Panc1 (cell line): Measurements from ENCODE around the gene FARS2. TPM values are rescaled to one million over a fixed set of nuclear protein-coding genes. Genes with fewer than 3 reads are reported as not detected.

Experiments used
- ATAC-seq: fragments of 200-7000 bp; cut with Tn5 transposase; 2 replicates; pipeline ENCODE4 v1.9.1; 2020; ENCODE audit warnings: mild to moderate bottlenecking, moderate library complexity
- BruUV-seq: library from RNA; stranded (reverse); fragments of 400-500 nt; replicated peaks from 2 replicates; lab custom pipeline; 2021; lab: Mats Ljungman, UMichigan
- CTCF ChIA-PET: fragments of 300-600 bp; sonication (Branson Sonifier 250); formaldehyde crosslinking; loops from one replicate; lab custom pipeline; 2022; ENCODE audit warnings: antibody characterized with exemption; lab: Charles Lee
- POLR2A ChIA-PET: fragments of 300-600 bp; sonication (Branson Sonifier 250); formaldehyde crosslinking; loops from one replicate; lab custom pipeline; 2022; ENCODE audit warnings: antibody characterized with exemption; lab: Charles Lee
- DNase-seq: peaks from one replicate; pipeline ENCODE4 v3.0.0-alpha.2; 2010; ENCODE audit warnings: low read depth, low spot score
- H3K27ac ChIP-seq: 2 replicates; pipeline ENCODE4 v1.5.1; 2011; ENCODE audit warnings: mild to moderate bottlenecking, low read length, inconsistent platforms
- H3K27me3 ChIP-seq: fragments of 200-500 bp; sonication (Bioruptor generic); 2 replicates; pipeline ENCODE4 v1.6.0; 2014; ENCODE audit warnings: low read length, inconsistent platforms; ENCODE audit not compliant: control insufficient read depth, insufficient read depth
- H3K36me3 ChIP-seq: fragments of 200-500 bp; sonication (Bioruptor generic); 2 replicates; pipeline ENCODE4 v1.5.1; 2014; ENCODE audit warnings: inconsistent platforms, mild to moderate bottlenecking, low read length, moderate library complexity; ENCODE audit not compliant: control insufficient read depth, insufficient read depth
- H3K4me1 ChIP-seq: 2 replicates; pipeline ENCODE4 v1.5.1; 2011; ENCODE audit warnings: inconsistent platforms, mild to moderate bottlenecking, low read length, moderate library complexity; ENCODE audit not compliant: control insufficient read depth, insufficient read depth
- H3K4me3 ChIP-seq, 2 experiments: 2 replicates each; pipeline ENCODE4 v1.5.1; 2011 to 2012; ENCODE audit warnings: low read depth in 2 of 2, low read length in 2 of 2, mild to moderate bottlenecking in 2 of 2, inconsistent platforms in 1 of 2, moderate library complexity in 1 of 2
- H3K9me3 ChIP-seq: fragments of 200-500 bp; sonication (Bioruptor generic); 2 replicates; pipeline ENCODE4 v1.5.1; 2014; ENCODE audit warnings: low read depth, mild to moderate bottlenecking, inconsistent platforms, low read length, moderate library complexity; ENCODE audit not compliant: control insufficient read depth, insufficient read depth
- CTCF ChIP-seq: fragments of 450-650 bp; IDR thresholded peaks from 2 replicates; pipeline ENCODE4 v1.5.1; 2017; ENCODE audit warnings: mild to moderate bottlenecking
- POLR2AphosphoS5 ChIP-seq: IDR thresholded peaks from 2 replicates; pipeline ENCODE4 v1.6.1; 2012; ENCODE audit warnings: mild to moderate bottlenecking, low read depth, low read length, moderate library complexity
- REST ChIP-seq, 2 experiments: IDR thresholded peaks; 2 replicates each; pipeline ENCODE4 v1.6.1; 2011 to 2012; ENCODE audit warnings: low read depth in 2 of 2, control low read depth in 1 of 2, low read length in 1 of 2, mild to moderate bottlenecking in 1 of 2, moderate library complexity in 1 of 2; ENCODE audit not compliant: insufficient read depth in 1 of 2
- SIN3A ChIP-seq: IDR thresholded peaks from 2 replicates; pipeline ENCODE4 v1.6.1; 2012; ENCODE audit warnings: low read depth, mild to moderate bottlenecking, low read length, moderate library complexity, borderline replicate concordance; ENCODE audit not compliant: insufficient read depth
- TCF7L2 ChIP-seq: IDR thresholded peaks from 2 replicates; pipeline ENCODE4 v1.6.1; 2011; ENCODE audit warnings: mild to moderate bottlenecking, low read depth, low read length, inconsistent platforms
- in situ Hi-C: cut with HindIII; loops from 2 replicates; pipeline ENCODE4 v1.10.0; 2016; ENCODE audit warnings: low sequenced_read_pairs, low pct_unique_long_range_greater_than_20kb
- intact Hi-C: fragments of 100-400 bp; cut with micrococcal nuclease; formaldehyde crosslinking; loops from one replicate; pipeline ENCODE4 v1.10.0; 2022; ENCODE audit not compliant: unreplicated experiment
- total RNA-seq: library from RNA; stranded (reverse); gene quantifications from one replicate; pipeline ENCODE4 v1.2.1, GENCODE V29; 2021; ENCODE audit not compliant: unreplicated experiment

The FARS2 gene
- total RNA-seq, 1 experiment from 2014 or later, result 12.8 TPM

GRCh38 chr6:5710516-5710915 lies 449.2 kb downstream of the FARS2 start:
- Histone ChIP-seq H3K27ac (no peak overlapping the region), H3K27me3 (no peaks in the 10 kb centered on the region), H3K4me3 (no peak overlapping the region), H3K36me3 (no peaks in the 10 kb centered on the region), H3K9me3 (no peaks in the 10 kb centered on the region), H3K4me1 (no peaks in the 10 kb centered on the region)
- ChIA-PET CTCF (no interaction called here), POLR2A (no interaction called here)
- intact Hi-C loops, result no loop called here
- ATAC-seq (no peak), DNase-seq (no peak)
- no TSS peak for BruUV-seq
- no peak for TF ChIP-seq REST (IDR thresholded peaks at IDR 0.05; ENCODE audit: insufficient read depth in 1 of 2, low read depth in 2 of 2, low read length in 1 of 2)
- in situ Hi-C loops, result no loop called here

- no TSS peak for BruUV-seq
- no peaks in the 10 kb centered on the region for H3K9me3 ChIP-seq
- no peak for DNase-seq
- no peaks in the 10 kb centered on the region for H3K27me3 ChIP-seq
- H3K4me3 ChIP-seq, result no peak overlapping the region
- intact Hi-C loops (no loop called here), in situ Hi-C loops (no loop called here)
- no peak for ATAC-seq
- no peaks in the 10 kb centered on the region for H3K36me3 ChIP-seq
- H3K27ac ChIP-seq, result no peak overlapping the region
- H3K4me1 ChIP-seq, result no peaks in the 10 kb centered on the region
- ChIA-PET POLR2A (no interaction called here), CTCF (no interaction called here)
- no peak for TF ChIP-seq POLR2AphosphoS5
- TF ChIP-seq SIN3A, result no peak
- no peak for TF ChIP-seq TCF7L2
- TF ChIP-seq REST (IDR thresholded peaks at IDR 0.05; ENCODE audit: insufficient read depth in 1 of 2, low read depth in 2 of 2, low read length in 1 of 2), result no peak
- no peak for TF ChIP-seq CTCF
These were observed 449.6 kb downstream of the FARS2 start for GRCh38 chr6:5710936-5711335.
